ENCODE data around the gene SERBP1. TPM values are rescaled to one million over a fixed set of nuclear protein-coding genes. Genes with fewer than 3 reads are reported as not detected.

The SERBP1 gene
- total and polyA plus RNA-seq, 2 of the 8 experiments (the other 6 are each of a cell fraction or from before 2014, with no cell fraction given): 229 to 536 TPM

DNA sequence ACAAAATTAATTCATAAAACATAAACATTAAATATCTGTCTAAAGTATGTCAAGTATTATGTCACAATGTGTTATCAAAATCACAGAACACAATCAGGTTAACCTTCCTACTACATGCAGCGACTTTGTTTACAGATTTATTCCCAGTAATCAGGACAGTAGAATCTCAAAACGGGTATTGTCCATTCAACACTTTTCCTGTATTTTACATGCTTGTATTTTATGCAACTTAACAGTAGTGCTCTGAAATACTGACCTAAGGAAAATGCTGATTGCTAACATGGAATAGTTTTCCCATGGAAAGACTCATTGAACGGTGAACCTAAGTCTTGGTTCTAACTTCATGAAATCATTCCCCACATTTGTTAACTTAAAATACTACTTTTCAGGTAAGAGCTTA is 2.3 kb downstream of the SERBP1 start:
- DNase-seq (ENCODE audit: low read depth in 1 of 2, low spot score in 2 of 2): no peak
- peak overlapping the region; percentile 69 to 91 for H3K4me2 ChIP-seq (ENCODE audit: insufficient read depth in 1 of 2, low read depth in 2 of 2, low read length in 2 of 2)
- POLR2A ChIA-PET (ENCODE audit: partially characterized antibody): interaction anchor here (1.1 to 7.8 kb wide), 13 partner anchors 10 to 80 kb away, joined by 3 to 153 read pairs (median 37); no protein-coding TSS in a partner anchor
- H3K56ac ChIP-seq (replicated peaks; ENCODE audit: insufficient read length, low read depth, low read length): no peak overlapping the region
- H3K4me3 ChIP-seq (ENCODE audit: extremely low read depth in 1 of 4, insufficient read depth in 2 of 4, low read depth in 3 of 4, low read length in 4 of 4): peak overlapping the region; percentile 95 to 100 (median 98)
- no peak overlapping the region for H4K91ac ChIP-seq (replicated peaks; ENCODE audit: insufficient read length, low read length)
- H3K14ac ChIP-seq (ENCODE audit: insufficient read length): no peak overlapping the region
- no peak overlapping the region for H2BK120ac ChIP-seq (replicated peaks; ENCODE audit: low read depth, low read length)
- no peak overlapping the region for H2BK20ac ChIP-seq (ENCODE audit: low read length)
- peaks cover 26 to 43% of the 10 kb centered on the region in 2 experiments for H4K20me1 ChIP-seq (replicated peaks in 1 of 2; ENCODE audit: control insufficient read depth in 1 of 2, insufficient read depth in 2 of 2, low read length in 2 of 2)
- H2AK5ac ChIP-seq (ENCODE audit: low read depth, low read length): no peak overlapping the region
- no peak overlapping the region for H2BK5ac ChIP-seq (ENCODE audit: low read depth, low read length)
- no peaks in the 10 kb centered on the region for H3K27me3 ChIP-seq (replicated peaks in 1 of 4; ENCODE audit: control insufficient read depth in 3 of 4, extremely low read depth in 1 of 4, insufficient read depth in 3 of 4, low read length in 3 of 4)
- H3K18ac ChIP-seq (ENCODE audit: extremely low read depth, low read length): no peak overlapping the region
- H3K9ac ChIP-seq (replicated peaks in 1 of 4; ENCODE audit: extremely low read depth in 1 of 4, low read depth in 3 of 4, low read length in 3 of 4): peak overlapping the region in 3 of 4 experiments; percentile 0 to 53 (median 0); a peak in 3 of 7 replicates
- H3K79me2 ChIP-seq (ENCODE audit: control insufficient read depth in 1 of 2, insufficient read depth in 2 of 2, low read length in 2 of 2): peaks cover 44 to 82% of the 10 kb centered on the region in 2 experiments
- H3K23me2 ChIP-seq (ENCODE audit: low read depth, low read length): peaks cover 7% of the 10 kb centered on the region
- H2AFZ ChIP-seq (ENCODE audit: low read length): no peak overlapping the region
- CTCF ChIA-PET (ENCODE audit: partially characterized antibody): interaction anchor here (0.6 to 6.7 kb wide), 10 partner anchors 9 to 214 kb away, joined by 3 to 40 read pairs (median 5); no protein-coding TSS in a partner anchor
- FAIRE-seq: no peak
- H4K5ac ChIP-seq (ENCODE audit: insufficient read length, low read depth, low read length): no peak overlapping the region
- no peak overlapping the region for H4K8ac ChIP-seq (ENCODE audit: extremely low read depth, insufficient read depth, low read length)
- H3K27ac ChIP-seq (ENCODE audit: low read depth, low read length): no peak overlapping the region
- TF ChIP-seq RNF2 (IDR thresholded peaks at IDR 0.05; ENCODE audit: borderline replicate concordance, low read depth, low read length, missing control alignments, poor library complexity, severe bottlenecking) (no peak), RXRA (IDR thresholded peaks at IDR 0.05; ENCODE audit: insufficient read depth, low read depth, low read length) (no peak), TAF1 (IDR thresholded peaks at IDR 0.05; ENCODE audit: low read depth, low read length) (no peak), TBP (IDR thresholded peaks at IDR 0.05; ENCODE audit: low read depth, low read length) (no peak), CBX5 (IDR thresholded peaks at IDR 0.05; ENCODE audit: low read depth, low read length) (no peak), SUZ12 (IDR thresholded peaks at IDR 0.05; ENCODE audit: low read length) (no peak), KDM4A (IDR thresholded peaks at IDR 0.05; ENCODE audit: low read depth, low read length, severe bottlenecking) (no peak), POLR2AphosphoS5 (IDR thresholded peaks at IDR 0.05; ENCODE audit: low read depth, low read length) (no peak), EP300 (IDR thresholded peaks at IDR 0.05; ENCODE audit: borderline replicate concordance in 1 of 2, low read depth in 2 of 2, low read length in 2 of 2) (no peak)
- WGBS, 2 experiments (ENCODE audit: extremely low coverage in 1 of 2, insufficient coverage in 1 of 2, insufficient read length in 1 of 2, insufficient replicate concordance in 2 of 2, low coverage in 1 of 2, low lambda C conversion rate in 2 of 2, missing lambda C conversion rate in 1 of 2): 4% methylated on average over 3 of the region's 3 CpGs; no CpG with 5 or more reads in 1 of the 2 experiments
- no peak overlapping the region for H3K23ac ChIP-seq (ENCODE audit: insufficient read length)
- H3K79me1 ChIP-seq (ENCODE audit: low read depth, low read length): no peaks in the 10 kb centered on the region
- H3K4me1 ChIP-seq (replicated peaks in 1 of 4; ENCODE audit: control insufficient read depth in 3 of 4, insufficient read depth in 4 of 4, low read length in 3 of 4): peaks cover 0 to 10% (median 2%) of the 10 kb centered on the region in 4 experiments; a peak in 2 of 7 replicates
- H3K4ac ChIP-seq (replicated peaks; ENCODE audit: insufficient read length, low read depth, low read length): no peak overlapping the region
- H2BK12ac ChIP-seq (ENCODE audit: low read depth, low read length): no peak overlapping the region
- peaks cover 8 to 52% (median 26%) of the 10 kb centered on the region in 4 experiments for H3K36me3 ChIP-seq (ENCODE audit: control insufficient read depth in 2 of 4, insufficient read depth in 4 of 4, low read length in 3 of 4)
- H2BK15ac ChIP-seq (ENCODE audit: low read length): no peak overlapping the region
- no peaks in the 10 kb centered on the region for H3K9me3 ChIP-seq (ENCODE audit: insufficient read depth in 2 of 2, low read depth in 1 of 2, low read length in 1 of 2)
